ENCODE results near the gene PDSS1. TPM values are rescaled to one million over a fixed set of nuclear protein-coding genes. Genes with fewer than 3 reads are reported as not detected.

PDSS1 gene
- total RNA-seq, 1 experiment from 2014 or later: 15.4 TPM

DNA sequence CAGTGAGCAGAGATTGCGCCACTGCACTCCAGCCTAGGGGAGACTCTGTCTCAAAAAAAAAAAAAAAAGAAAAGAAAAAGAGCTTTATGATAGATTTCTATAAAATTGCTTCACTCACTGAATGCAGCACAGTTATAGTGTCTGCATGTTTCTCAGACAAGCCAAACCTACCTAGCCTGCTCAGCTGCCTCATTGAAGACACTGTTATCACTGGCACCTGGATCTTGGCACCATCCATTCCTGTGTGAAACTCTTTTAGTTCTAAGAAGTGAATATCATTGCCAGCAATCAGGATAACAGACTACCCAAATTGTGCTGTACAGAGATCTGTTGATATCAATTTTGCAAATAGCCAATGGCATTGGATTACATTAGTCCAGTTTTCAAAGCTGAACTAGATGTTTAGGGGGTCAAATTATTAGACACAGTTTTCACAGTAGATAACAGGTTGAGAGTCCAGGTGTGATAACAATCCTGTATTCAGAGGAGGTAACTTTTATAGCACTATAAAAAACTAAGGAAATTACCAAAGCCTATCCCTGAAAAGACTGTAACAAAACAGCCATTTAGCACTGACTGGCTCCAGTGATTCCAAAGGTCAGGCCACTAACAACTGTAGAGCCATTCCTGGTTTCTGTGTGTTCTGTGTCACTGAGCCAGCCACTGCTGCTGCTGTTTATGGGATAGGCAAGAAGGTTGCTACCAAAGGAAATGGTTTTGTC lies 17.1 kb downstream of the PDSS1 start:
- Mint-ChIP-seq H3K27me3 (ENCODE audit: unreplicated experiment) (no peaks in the 10 kb centered on the region), H3K36me3 (ENCODE audit: insufficient read depth, unreplicated experiment) (peaks cover 9% of the 10 kb centered on the region), H3K4me3 (ENCODE audit: low read depth, unreplicated experiment) (no peak overlapping the region), H3K27ac (ENCODE audit: unreplicated experiment) (no peak overlapping the region), H3K9me3 (ENCODE audit: low read depth, unreplicated experiment) (no peaks in the 10 kb centered on the region), H3K4me1 (ENCODE audit: low read depth, unreplicated experiment) (no peaks in the 10 kb centered on the region)
- CTCF ChIA-PET: no interaction called here
- BruUV-seq (replicated peaks): no TSS peak
- TF ChIP-seq, protein P1, sequence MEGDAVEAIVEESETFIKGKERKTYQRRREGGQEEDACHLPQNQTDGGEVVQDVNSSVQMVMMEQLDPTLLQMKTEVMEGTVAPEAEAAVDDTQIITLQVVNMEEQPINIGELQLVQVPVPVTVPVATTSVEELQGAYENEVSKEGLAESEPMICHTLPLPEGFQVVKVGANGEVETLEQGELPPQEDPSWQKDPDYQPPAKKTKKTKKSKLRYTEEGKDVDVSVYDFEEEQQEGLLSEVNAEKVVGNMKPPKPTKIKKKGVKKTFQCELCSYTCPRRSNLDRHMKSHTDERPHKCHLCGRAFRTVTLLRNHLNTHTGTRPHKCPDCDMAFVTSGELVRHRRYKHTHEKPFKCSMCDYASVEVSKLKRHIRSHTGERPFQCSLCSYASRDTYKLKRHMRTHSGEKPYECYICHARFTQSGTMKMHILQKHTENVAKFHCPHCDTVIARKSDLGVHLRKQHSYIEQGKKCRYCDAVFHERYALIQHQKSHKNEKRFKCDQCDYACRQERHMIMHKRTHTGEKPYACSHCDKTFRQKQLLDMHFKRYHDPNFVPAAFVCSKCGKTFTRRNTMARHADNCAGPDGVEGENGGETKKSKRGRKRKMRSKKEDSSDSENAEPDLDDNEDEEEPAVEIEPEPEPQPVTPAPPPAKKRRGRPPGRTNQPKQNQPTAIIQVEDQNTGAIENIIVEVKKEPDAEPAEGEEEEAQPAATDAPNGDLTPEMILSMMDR (IDR thresholded peaks at IDR 0.05; ENCODE audit: unreplicated experiment): no peak
- DNase-seq: no peak
- intact Hi-C loops (cut with micrococcal nuclease; ENCODE audit: unreplicated experiment): no loop called here

DNA sequence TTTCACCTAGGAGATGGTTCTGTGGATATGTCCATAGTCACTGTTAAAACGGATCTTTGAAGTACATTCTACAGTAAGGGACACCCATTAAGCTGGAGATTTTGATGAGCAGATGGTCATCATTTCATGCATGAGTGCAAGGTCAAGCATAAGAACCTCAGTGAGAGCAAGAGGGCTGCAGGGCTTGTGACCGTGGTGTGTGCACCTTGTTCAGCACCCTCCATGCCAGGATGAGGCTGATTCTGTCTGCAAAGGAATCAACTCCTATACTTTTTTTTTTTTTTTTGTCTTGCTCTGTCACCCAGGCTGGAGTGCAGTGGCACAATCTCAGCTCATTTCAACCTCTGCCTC lies 17.6 kb downstream of the PDSS1 start:
- TF ChIP-seq, protein P1 (IDR thresholded peaks at IDR 0.05; ENCODE audit: unreplicated experiment): no peak
- no peak for DNase-seq
- CTCF ChIA-PET: no interaction called here
- Mint-ChIP-seq H3K4me1 (ENCODE audit: low read depth, unreplicated experiment) (no peaks in the 10 kb centered on the region), H3K4me3 (ENCODE audit: low read depth, unreplicated experiment) (no peak overlapping the region), H3K27me3 (ENCODE audit: unreplicated experiment) (no peaks in the 10 kb centered on the region), H3K9me3 (ENCODE audit: low read depth, unreplicated experiment) (no peaks in the 10 kb centered on the region), H3K36me3 (ENCODE audit: insufficient read depth, unreplicated experiment) (peaks cover 9% of the 10 kb centered on the region), H3K27ac (ENCODE audit: unreplicated experiment) (no peak overlapping the region)
- intact Hi-C loops (cut with micrococcal nuclease; ENCODE audit: unreplicated experiment): no loop called here
- TSS peak; percentile 21 for BruUV-seq (replicated peaks)

- H3K36me3 Mint-ChIP-seq (ENCODE audit: insufficient read depth, unreplicated experiment): peaks cover 9% of the 10 kb centered on the region
- TF ChIP-seq, protein P1 (IDR thresholded peaks at IDR 0.05; ENCODE audit: unreplicated experiment): no peak
- no peak for DNase-seq
- H3K27ac Mint-ChIP-seq (ENCODE audit: unreplicated experiment): no peak overlapping the region
- no peaks in the 10 kb centered on the region for H3K9me3 Mint-ChIP-seq (ENCODE audit: low read depth, unreplicated experiment)
- intact Hi-C loops (cut with micrococcal nuclease; ENCODE audit: unreplicated experiment): no loop called here
- no peaks in the 10 kb centered on the region for H3K4me1 Mint-ChIP-seq (ENCODE audit: low read depth, unreplicated experiment)
- CTCF ChIA-PET: interaction anchor here (0.5 kb wide), 1 partner anchor 171 kb away, joined by 3 read pairs; no protein-coding TSS in a partner anchor
- no TSS peak for BruUV-seq (replicated peaks)
- H3K4me3 Mint-ChIP-seq (ENCODE audit: low read depth, unreplicated experiment): no peak overlapping the region
- H3K27me3 Mint-ChIP-seq (ENCODE audit: unreplicated experiment): no peaks in the 10 kb centered on the region
These were observed 20.0 kb downstream of the PDSS1 start for GRCh38 chr10:26717476-26717875.

GRCh38 chr10:26721561-26721960 lies 24.1 kb downstream of the PDSS1 start:
- DNase-seq: no peak
- H3K4me1 Mint-ChIP-seq (ENCODE audit: low read depth, unreplicated experiment): no peaks in the 10 kb centered on the region
- TF ChIP-seq, protein P1 (IDR thresholded peaks at IDR 0.05; ENCODE audit: unreplicated experiment): no peak
- H3K27ac Mint-ChIP-seq (ENCODE audit: unreplicated experiment): no peak overlapping the region
- H3K4me3 Mint-ChIP-seq (ENCODE audit: low read depth, unreplicated experiment): no peak overlapping the region
- CTCF ChIA-PET: no interaction called here
- no peaks in the 10 kb centered on the region for H3K27me3 Mint-ChIP-seq (ENCODE audit: unreplicated experiment)
- BruUV-seq (replicated peaks): no TSS peak
- H3K9me3 Mint-ChIP-seq (ENCODE audit: low read depth, unreplicated experiment): no peaks in the 10 kb centered on the region
- peaks cover 5% of the 10 kb centered on the region for H3K36me3 Mint-ChIP-seq (ENCODE audit: insufficient read depth, unreplicated experiment)
- intact Hi-C loops (cut with micrococcal nuclease; ENCODE audit: unreplicated experiment): no loop called here

All from Calu3 (cell line).